Measurements from ENCODE around the gene TAF5L. TPM values are rescaled to one million over a fixed set of nuclear protein-coding genes. Genes with fewer than 3 reads are reported as not detected.

Gene TAF5L
- total RNA-seq, 1 experiment from 2014 or later: 37.6 TPM

GRCh38 chr1:229554886-229555621 lies 70.9 kb downstream of the TAF5L start:
- no TSS peak for BruUV-seq (replicated peaks)
- no peak for DNase-seq (ENCODE audit: unreplicated experiment)
- no peaks in the 10 kb centered on the region for H3K27me3 Mint-ChIP-seq (ENCODE audit: insufficient read depth, unreplicated experiment)
- CTCF ChIA-PET: interaction anchor here (0.6 to 4.7 kb wide), 3 partner anchors 70 to 888 kb away, joined by 3 to 65 read pairs (median 3); partner anchors contain the start of genes TAF5L and URB2
- H3K36me3 Mint-ChIP-seq (ENCODE audit: insufficient read depth, unreplicated experiment): peaks cover 16% of the 10 kb centered on the region
- intact Hi-C loops (cut with micrococcal nuclease): no loop called here
- peak overlapping the region; percentile 24 for H3K4me3 Mint-ChIP-seq (ENCODE audit: unreplicated experiment)
- POLR2A ChIA-PET: interaction anchor here (0.5 to 8.4 kb wide), 4 partner anchors 40 to 280 kb away, joined by 3 to 375 read pairs (median 46); partner anchors contain the start of genes NUP133, TAF5L and URB2
- no peaks in the 10 kb centered on the region for H3K9me3 Mint-ChIP-seq (ENCODE audit: unreplicated experiment)
- H3K27ac Mint-ChIP-seq (ENCODE audit: low read depth, unreplicated experiment): peak overlapping the region; percentile 26
- TF ChIP-seq, protein P1, sequence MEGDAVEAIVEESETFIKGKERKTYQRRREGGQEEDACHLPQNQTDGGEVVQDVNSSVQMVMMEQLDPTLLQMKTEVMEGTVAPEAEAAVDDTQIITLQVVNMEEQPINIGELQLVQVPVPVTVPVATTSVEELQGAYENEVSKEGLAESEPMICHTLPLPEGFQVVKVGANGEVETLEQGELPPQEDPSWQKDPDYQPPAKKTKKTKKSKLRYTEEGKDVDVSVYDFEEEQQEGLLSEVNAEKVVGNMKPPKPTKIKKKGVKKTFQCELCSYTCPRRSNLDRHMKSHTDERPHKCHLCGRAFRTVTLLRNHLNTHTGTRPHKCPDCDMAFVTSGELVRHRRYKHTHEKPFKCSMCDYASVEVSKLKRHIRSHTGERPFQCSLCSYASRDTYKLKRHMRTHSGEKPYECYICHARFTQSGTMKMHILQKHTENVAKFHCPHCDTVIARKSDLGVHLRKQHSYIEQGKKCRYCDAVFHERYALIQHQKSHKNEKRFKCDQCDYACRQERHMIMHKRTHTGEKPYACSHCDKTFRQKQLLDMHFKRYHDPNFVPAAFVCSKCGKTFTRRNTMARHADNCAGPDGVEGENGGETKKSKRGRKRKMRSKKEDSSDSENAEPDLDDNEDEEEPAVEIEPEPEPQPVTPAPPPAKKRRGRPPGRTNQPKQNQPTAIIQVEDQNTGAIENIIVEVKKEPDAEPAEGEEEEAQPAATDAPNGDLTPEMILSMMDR (IDR thresholded peaks at IDR 0.05; ENCODE audit: unreplicated experiment): no peak
- H3K4me1 Mint-ChIP-seq (ENCODE audit: insufficient read depth, unreplicated experiment): peaks cover 51% of the 10 kb centered on the region

GRCh38 chr1:229553621-229554130 lies 72.2 kb downstream of the TAF5L start:
- BruUV-seq (replicated peaks): no TSS peak
- TF ChIP-seq, protein P1 (IDR thresholded peaks at IDR 0.05; ENCODE audit: unreplicated experiment): no peak
- Mint-ChIP-seq H3K4me3 (ENCODE audit: unreplicated experiment) (no peak overlapping the region), H3K27ac (ENCODE audit: low read depth, unreplicated experiment) (no peak overlapping the region), H3K4me1 (ENCODE audit: insufficient read depth, unreplicated experiment) (peaks cover 44% of the 10 kb centered on the region), H3K9me3 (ENCODE audit: unreplicated experiment) (no peaks in the 10 kb centered on the region), H3K36me3 (ENCODE audit: insufficient read depth, unreplicated experiment) (peaks cover 27% of the 10 kb centered on the region), H3K27me3 (ENCODE audit: insufficient read depth, unreplicated experiment) (no peaks in the 10 kb centered on the region)
- CTCF ChIA-PET: interaction anchor here (1.2 kb wide), 1 partner anchor 101 kb away, joined by 3 read pairs; no protein-coding TSS in a partner anchor
- DNase-seq (ENCODE audit: unreplicated experiment): no peak
- intact Hi-C loops (cut with micrococcal nuclease): no loop called here
- POLR2A ChIA-PET: interaction anchor here (0.6 kb wide), 1 partner anchor 12 kb away, joined by 3 read pairs; no protein-coding TSS in a partner anchor

GRCh38 chr1:229552732-229553131 lies 73.2 kb downstream of the TAF5L start:
- ChIA-PET POLR2A (no interaction called here), CTCF (interaction anchor here (1.2 to 1.7 kb wide), 2 partner anchors 37 to 100 kb away, joined by 3 to 6 read pairs; no protein-coding TSS in a partner anchor)
- H3K4me3 Mint-ChIP-seq (ENCODE audit: unreplicated experiment): no peak overlapping the region
- BruUV-seq (replicated peaks): no TSS peak
- no peaks in the 10 kb centered on the region for H3K27me3 Mint-ChIP-seq (ENCODE audit: insufficient read depth, unreplicated experiment)
- peaks cover 36% of the 10 kb centered on the region for H3K36me3 Mint-ChIP-seq (ENCODE audit: insufficient read depth, unreplicated experiment)
- no peaks in the 10 kb centered on the region for H3K9me3 Mint-ChIP-seq (ENCODE audit: unreplicated experiment)
- intact Hi-C loops (cut with micrococcal nuclease): no loop called here
- no peak overlapping the region for H3K27ac Mint-ChIP-seq (ENCODE audit: low read depth, unreplicated experiment)
- peaks cover 44% of the 10 kb centered on the region for H3K4me1 Mint-ChIP-seq (ENCODE audit: insufficient read depth, unreplicated experiment)
- TF ChIP-seq, protein P1 (IDR thresholded peaks at IDR 0.05; ENCODE audit: unreplicated experiment): no peak
- no peak for DNase-seq (ENCODE audit: unreplicated experiment)

GRCh38 chr1:229550812-229551567 lies 74.9 kb downstream of the TAF5L start:
- no peak for DNase-seq (ENCODE audit: unreplicated experiment)
- no peak overlapping the region for H3K4me3 Mint-ChIP-seq (ENCODE audit: unreplicated experiment)
- POLR2A ChIA-PET: interaction anchor here (0.6 to 1.7 kb wide), 5 partner anchors 28 to 258 kb away, joined by 3 to 7 read pairs (median 4); partner anchors contain the start of gene NUP133
- intact Hi-C loops (cut with micrococcal nuclease): no loop called here
- TF ChIP-seq, protein P1 (IDR thresholded peaks at IDR 0.05; ENCODE audit: unreplicated experiment): no peak
- no peaks in the 10 kb centered on the region for H3K27me3 Mint-ChIP-seq (ENCODE audit: insufficient read depth, unreplicated experiment)
- BruUV-seq (replicated peaks): no TSS peak
- H3K27ac Mint-ChIP-seq (ENCODE audit: low read depth, unreplicated experiment): no peak overlapping the region
- CTCF ChIA-PET: interaction anchor here (0.6 to 1.7 kb wide), 4 partner anchors 16 to 1441 kb away, joined by 3 to 6 read pairs (median 3); no protein-coding TSS in a partner anchor
- peaks cover 32% of the 10 kb centered on the region for H3K4me1 Mint-ChIP-seq (ENCODE audit: insufficient read depth, unreplicated experiment)
- peaks cover 48% of the 10 kb centered on the region for H3K36me3 Mint-ChIP-seq (ENCODE audit: insufficient read depth, unreplicated experiment)
- H3K9me3 Mint-ChIP-seq (ENCODE audit: unreplicated experiment): no peaks in the 10 kb centered on the region

All from MCF 10A (cell line).